ENCODE measurements around the gene NUMBL. TPM values are rescaled to one million over a fixed set of nuclear protein-coding genes. Genes with fewer than 3 reads are reported as not detected.

NUMBL gene
- total RNA-seq, 1 donor from 2014 or later: 17.7 TPM

DNA sequence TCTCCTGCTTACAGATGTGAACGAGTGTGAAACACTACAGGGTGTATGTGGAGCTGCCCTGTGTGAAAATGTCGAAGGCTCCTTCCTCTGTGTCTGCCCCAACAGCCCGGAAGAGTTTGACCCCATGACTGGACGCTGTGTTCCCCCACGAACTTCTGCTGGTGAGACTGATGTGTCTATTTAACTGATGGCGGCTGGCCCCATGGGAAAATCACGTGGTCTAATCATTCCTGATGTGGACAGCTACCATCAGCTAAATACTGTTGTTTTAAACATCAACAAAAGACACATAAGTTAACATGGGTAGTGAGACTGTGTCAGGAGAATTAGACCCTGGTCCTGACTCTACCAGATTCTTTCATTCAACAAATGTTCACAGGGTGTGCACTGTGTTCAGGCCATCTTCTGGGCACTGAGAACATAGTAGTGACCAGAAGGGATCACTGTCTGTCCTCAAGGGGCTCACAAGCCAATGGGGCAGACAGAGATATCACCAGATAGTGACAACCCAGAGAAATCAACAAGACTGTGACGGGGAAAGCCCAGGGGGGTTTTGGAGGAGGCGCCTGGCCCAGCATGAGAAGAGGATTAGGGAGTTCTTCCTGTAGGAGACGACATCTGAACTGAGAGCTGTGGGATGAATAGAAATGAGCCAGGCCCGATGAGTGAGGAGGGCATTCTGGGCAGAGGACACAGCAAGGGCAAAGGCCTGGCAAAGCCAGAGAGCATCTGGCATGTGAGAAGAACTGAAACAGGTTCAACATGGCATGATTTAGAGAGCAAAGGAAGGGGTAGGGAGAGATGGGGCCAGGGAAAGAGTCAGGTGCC, 70.9 kb downstream of the NUMBL start:
- ATAC-seq: no peak

DNA sequence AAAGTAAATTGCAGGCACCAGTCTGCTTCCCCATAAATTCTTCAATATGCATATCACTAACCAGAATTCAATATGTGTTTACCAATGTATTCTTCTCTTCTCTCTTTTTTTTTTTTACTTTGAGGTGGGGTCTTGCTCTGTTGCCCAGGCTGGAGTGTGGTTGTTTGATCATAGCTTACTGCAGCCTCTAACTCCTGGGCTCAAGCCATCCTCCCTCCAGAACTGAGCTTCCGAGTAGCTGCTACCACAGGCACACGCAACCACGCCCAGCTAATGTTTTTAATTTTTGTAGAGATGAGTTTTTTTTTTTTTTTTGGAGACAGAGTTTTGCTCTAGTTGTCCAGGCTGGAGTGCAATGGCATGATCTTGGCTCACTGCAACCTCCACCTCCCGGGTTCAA, 72.5 kb downstream of the NUMBL start:
- ATAC-seq (no peak), DNase-seq (no peak)
- H3K27ac ChIP-seq: no peak overlapping the region
- no peaks in the 10 kb centered on the region for H3K9me3 ChIP-seq
- no peak overlapping the region for H3K4me3 ChIP-seq
- TF ChIP-seq, protein P1, sequence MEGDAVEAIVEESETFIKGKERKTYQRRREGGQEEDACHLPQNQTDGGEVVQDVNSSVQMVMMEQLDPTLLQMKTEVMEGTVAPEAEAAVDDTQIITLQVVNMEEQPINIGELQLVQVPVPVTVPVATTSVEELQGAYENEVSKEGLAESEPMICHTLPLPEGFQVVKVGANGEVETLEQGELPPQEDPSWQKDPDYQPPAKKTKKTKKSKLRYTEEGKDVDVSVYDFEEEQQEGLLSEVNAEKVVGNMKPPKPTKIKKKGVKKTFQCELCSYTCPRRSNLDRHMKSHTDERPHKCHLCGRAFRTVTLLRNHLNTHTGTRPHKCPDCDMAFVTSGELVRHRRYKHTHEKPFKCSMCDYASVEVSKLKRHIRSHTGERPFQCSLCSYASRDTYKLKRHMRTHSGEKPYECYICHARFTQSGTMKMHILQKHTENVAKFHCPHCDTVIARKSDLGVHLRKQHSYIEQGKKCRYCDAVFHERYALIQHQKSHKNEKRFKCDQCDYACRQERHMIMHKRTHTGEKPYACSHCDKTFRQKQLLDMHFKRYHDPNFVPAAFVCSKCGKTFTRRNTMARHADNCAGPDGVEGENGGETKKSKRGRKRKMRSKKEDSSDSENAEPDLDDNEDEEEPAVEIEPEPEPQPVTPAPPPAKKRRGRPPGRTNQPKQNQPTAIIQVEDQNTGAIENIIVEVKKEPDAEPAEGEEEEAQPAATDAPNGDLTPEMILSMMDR (IDR thresholded peaks at IDR 0.05): no peak
- intact Hi-C loops (cut with DNase I): no loop called here
- no peaks in the 10 kb centered on the region for H3K27me3 ChIP-seq (ENCODE audit: low read depth)
- peaks cover 43% of the 10 kb centered on the region for H3K36me3 ChIP-seq
- H3K4me1 ChIP-seq: peaks cover 23% of the 10 kb centered on the region

More for the DNA sequence above, 70.9 kb downstream of the NUMBL start:
- H3K4me3 ChIP-seq: no peak overlapping the region
- TF ChIP-seq, protein P1 (IDR thresholded peaks at IDR 0.05): no peak
- peaks cover 59% of the 10 kb centered on the region for H3K36me3 ChIP-seq
- intact Hi-C loops (cut with DNase I): no loop called here
- peaks cover 10% of the 10 kb centered on the region for H3K4me1 ChIP-seq
- no peak overlapping the region for H3K27ac ChIP-seq
- no peaks in the 10 kb centered on the region for H3K9me3 ChIP-seq
- DNase-seq: no peak
- H3K27me3 ChIP-seq (ENCODE audit: low read depth): no peaks in the 10 kb centered on the region

DNA sequence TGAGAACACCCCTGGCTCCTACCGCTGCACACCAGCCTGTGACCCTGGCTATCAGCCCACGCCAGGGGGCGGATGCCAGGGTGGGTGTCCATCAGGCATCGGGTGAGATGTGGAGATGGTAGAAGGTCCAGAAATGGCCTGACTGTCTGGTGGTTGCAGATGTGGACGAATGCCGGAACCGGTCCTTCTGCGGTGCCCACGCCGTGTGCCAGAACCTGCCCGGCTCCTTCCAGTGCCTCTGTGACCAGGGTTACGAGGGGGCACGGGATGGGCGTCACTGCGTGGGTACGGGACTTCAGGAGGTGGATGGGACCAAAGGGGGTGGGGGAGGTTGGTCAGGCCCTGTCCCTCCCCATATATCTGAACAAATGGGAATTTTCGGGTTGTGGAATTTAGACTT, 73.5 kb downstream of the NUMBL start:
- no peak overlapping the region for H3K4me3 ChIP-seq
- ATAC-seq: no peak
- no peaks in the 10 kb centered on the region for H3K9me3 ChIP-seq
- H3K27ac ChIP-seq: no peak overlapping the region
- intact Hi-C loops (cut with DNase I): no loop called here
- H3K36me3 ChIP-seq: peaks cover 35% of the 10 kb centered on the region
- DNase-seq: no peak
- H3K4me1 ChIP-seq: peaks cover 23% of the 10 kb centered on the region
- no peaks in the 10 kb centered on the region for H3K27me3 ChIP-seq (ENCODE audit: low read depth)
- TF ChIP-seq, protein P1 (IDR thresholded peaks at IDR 0.05): no peak

- H3K4me3 ChIP-seq: no peak overlapping the region
- ATAC-seq (no peak), DNase-seq (no peak)
- intact Hi-C loops (cut with DNase I): no loop called here
- H3K27ac ChIP-seq: no peak overlapping the region
- H3K4me1 ChIP-seq: peaks cover 30% of the 10 kb centered on the region
- H3K36me3 ChIP-seq: peaks cover 27% of the 10 kb centered on the region
- H3K27me3 ChIP-seq (ENCODE audit: low read depth): no peaks in the 10 kb centered on the region
- TF ChIP-seq, protein P1 (IDR thresholded peaks at IDR 0.05): no peak
- H3K9me3 ChIP-seq: no peaks in the 10 kb centered on the region
Observed at GRCh38 chr19:40616178-40616577, 74.3 kb downstream of the NUMBL start.

Other genes with a start within 250 kb of the NUMBL start
- 30.7 TPM for gene SERTAD3, start 246.3 kb downstream of the NUMBL start, total RNA-seq
- 123 TPM for gene BLVRB, start 224.9 kb downstream of the NUMBL start, total RNA-seq
- 0.53 TPM for gene SPTBN4, start 223.7 kb downstream of the NUMBL start, total RNA-seq
- 91.2 TPM for gene SHKBP1, start 113.8 kb downstream of the NUMBL start, total RNA-seq
- 316 TPM for gene LTBP4, start 89.3 kb downstream of the NUMBL start, total RNA-seq
- 43.9 TPM for gene COQ8B, start 26.2 kb upstream of the NUMBL start, total RNA-seq
- 34.9 TPM for gene ITPKC, start 26.5 kb upstream of the NUMBL start, total RNA-seq
- 17.6 TPM for gene ACTMAP, start 59.8 kb upstream of the NUMBL start, total RNA-seq
- gene SNRPA, start 60.6 kb upstream of the NUMBL start, total RNA-seq: 44.8 TPM
- 1.7 TPM for gene MIA, start 84.9 kb upstream of the NUMBL start, total RNA-seq
- 48.5 TPM for gene RAB4B, start 87.6 kb upstream of the NUMBL start, total RNA-seq
- 188 TPM for gene EGLN2, start 108.5 kb upstream of the NUMBL start, total RNA-seq
- 2.0 TPM for gene CYP2A6, start 159.8 kb upstream of the NUMBL start, total RNA-seq
- 0.68 TPM for gene CYP2A7, start 191.6 kb upstream of the NUMBL start, total RNA-seq

Measured in lower lobe of right lung (tissue), 2 donors.